ENCODE results near the gene POP4.

Gene POP4

DNA sequence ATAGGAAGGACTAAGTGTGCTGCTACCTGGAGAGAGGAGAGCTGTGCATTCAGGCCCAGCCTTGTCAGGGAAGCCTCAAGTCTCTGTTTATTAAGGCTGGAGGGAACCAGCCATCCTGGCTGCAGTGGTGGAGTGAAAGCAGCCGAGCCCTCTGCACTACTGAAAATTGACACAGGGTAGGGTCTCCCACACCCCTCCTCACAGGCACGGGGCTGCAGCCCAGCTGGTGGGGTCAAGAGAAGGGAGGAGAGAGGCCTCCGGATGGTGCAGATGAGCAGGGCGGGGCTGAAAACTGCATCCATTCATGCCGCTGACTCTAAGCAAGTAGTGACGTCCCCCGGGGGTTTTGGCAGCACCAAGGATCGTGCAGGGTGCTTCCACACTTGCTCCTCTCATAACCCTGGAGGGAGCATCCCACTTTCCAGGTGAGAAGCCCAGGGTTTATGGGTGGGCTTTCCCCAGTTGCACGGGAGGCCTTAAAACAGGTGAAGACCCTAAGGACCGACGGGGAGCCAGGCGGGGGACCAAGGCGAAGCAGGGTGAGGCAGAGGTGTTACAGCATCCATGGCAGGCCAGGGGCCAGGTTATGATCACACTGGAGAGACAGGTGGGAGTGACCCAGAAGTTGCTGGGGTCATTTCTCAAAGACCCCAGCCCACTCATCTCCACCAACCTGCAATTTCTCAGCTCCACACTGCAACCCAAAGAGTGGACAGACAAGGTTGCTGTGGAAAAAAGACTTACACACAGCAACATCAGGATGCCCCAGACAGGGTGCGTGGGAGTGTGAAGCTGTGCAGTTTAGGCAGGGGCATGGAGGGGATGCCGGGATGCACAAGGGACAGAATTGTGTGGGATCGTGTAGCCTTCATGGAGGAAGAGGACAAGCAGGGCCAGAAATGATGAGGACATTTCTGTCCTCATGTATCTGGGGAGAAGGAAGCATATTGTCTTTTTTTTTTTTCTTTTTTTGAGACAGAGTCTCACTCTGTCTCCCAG, 43.5 kb upstream of the POP4 start:
- TF ChIP-seq, protein P1, sequence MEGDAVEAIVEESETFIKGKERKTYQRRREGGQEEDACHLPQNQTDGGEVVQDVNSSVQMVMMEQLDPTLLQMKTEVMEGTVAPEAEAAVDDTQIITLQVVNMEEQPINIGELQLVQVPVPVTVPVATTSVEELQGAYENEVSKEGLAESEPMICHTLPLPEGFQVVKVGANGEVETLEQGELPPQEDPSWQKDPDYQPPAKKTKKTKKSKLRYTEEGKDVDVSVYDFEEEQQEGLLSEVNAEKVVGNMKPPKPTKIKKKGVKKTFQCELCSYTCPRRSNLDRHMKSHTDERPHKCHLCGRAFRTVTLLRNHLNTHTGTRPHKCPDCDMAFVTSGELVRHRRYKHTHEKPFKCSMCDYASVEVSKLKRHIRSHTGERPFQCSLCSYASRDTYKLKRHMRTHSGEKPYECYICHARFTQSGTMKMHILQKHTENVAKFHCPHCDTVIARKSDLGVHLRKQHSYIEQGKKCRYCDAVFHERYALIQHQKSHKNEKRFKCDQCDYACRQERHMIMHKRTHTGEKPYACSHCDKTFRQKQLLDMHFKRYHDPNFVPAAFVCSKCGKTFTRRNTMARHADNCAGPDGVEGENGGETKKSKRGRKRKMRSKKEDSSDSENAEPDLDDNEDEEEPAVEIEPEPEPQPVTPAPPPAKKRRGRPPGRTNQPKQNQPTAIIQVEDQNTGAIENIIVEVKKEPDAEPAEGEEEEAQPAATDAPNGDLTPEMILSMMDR (IDR thresholded peaks at IDR 0.05; ENCODE audit: insufficient read depth, low read length, poor library complexity, severe bottlenecking) = no peak
- no peaks in the 10 kb centered on the region for H3K27me3 ChIP-seq (replicated peaks; ENCODE audit: control insufficient read depth, insufficient read depth, low read length)
- no peaks in the 10 kb centered on the region for H3K36me3 ChIP-seq (ENCODE audit: control insufficient read depth, insufficient read depth, low read length)
- no peak for DNase-seq (ENCODE audit: extremely low read depth, insufficient read length)
- H3K4me3 ChIP-seq (replicated peaks; ENCODE audit: low read depth, low read length) = no peak overlapping the region

- TF ChIP-seq, protein P1 (IDR thresholded peaks at IDR 0.05; ENCODE audit: insufficient read depth, low read length, poor library complexity, severe bottlenecking) = no peak
- DNase-seq (ENCODE audit: extremely low read depth, insufficient read length) = no peak
- Histone ChIP-seq H3K36me3 (ENCODE audit: control insufficient read depth, insufficient read depth, low read length) (no peaks in the 10 kb centered on the region), H3K27me3 (replicated peaks; ENCODE audit: control insufficient read depth, insufficient read depth, low read length) (no peaks in the 10 kb centered on the region), H3K4me3 (replicated peaks; ENCODE audit: low read depth, low read length) (no peak overlapping the region)
Measured at GRCh38 chr19:29563486-29564101, 42.5 kb upstream of the POP4 start.

DNA sequence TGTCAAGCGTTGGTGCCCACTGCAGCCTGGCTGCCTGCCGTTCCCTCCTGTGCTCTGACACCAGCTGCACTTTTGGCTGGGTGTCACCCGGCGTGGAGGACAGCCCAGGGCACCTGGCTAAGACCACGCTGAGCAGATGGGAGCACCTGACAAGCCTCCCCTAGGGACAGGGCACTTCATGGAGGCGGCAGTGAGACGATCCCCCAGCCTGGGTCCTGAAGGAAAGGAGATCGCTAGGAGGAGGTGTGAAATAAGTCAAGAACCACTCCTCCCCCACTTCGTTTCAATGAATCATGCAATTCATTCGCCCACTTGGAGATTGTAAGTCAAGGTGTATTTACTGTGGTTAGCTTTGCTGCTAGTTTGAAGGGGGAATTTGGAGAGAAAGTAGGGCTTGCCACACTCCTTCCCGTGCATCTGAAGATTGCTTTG, 41.5 kb upstream of the POP4 start:
- TF ChIP-seq, protein P1 (IDR thresholded peaks at IDR 0.05; ENCODE audit: insufficient read depth, low read length, poor library complexity, severe bottlenecking) = no peak
- H3K36me3 ChIP-seq (ENCODE audit: control insufficient read depth, insufficient read depth, low read length) = no peaks in the 10 kb centered on the region
- no peaks in the 10 kb centered on the region; the same call in 1 of the 2 replicates for H3K27me3 ChIP-seq (replicated peaks; ENCODE audit: control insufficient read depth, insufficient read depth, low read length)
- H3K4me3 ChIP-seq (replicated peaks; ENCODE audit: low read depth, low read length) = no peak overlapping the region
- no peak for DNase-seq (ENCODE audit: extremely low read depth, insufficient read length)

GRCh38 chr19:29565171-29565570, 40.9 kb upstream of the POP4 start:
- TF ChIP-seq, protein P1 (IDR thresholded peaks at IDR 0.05; ENCODE audit: insufficient read depth, low read length, poor library complexity, severe bottlenecking) = no peak
- Histone ChIP-seq H3K27me3 (replicated peaks; ENCODE audit: control insufficient read depth, insufficient read depth, low read length) (no peaks in the 10 kb centered on the region; the same call in 1 of the 2 replicates), H3K4me3 (replicated peaks; ENCODE audit: low read depth, low read length) (no peak overlapping the region), H3K36me3 (ENCODE audit: control insufficient read depth, insufficient read depth, low read length) (no peaks in the 10 kb centered on the region)
- no peak for DNase-seq (ENCODE audit: extremely low read depth, insufficient read length)

DNA sequence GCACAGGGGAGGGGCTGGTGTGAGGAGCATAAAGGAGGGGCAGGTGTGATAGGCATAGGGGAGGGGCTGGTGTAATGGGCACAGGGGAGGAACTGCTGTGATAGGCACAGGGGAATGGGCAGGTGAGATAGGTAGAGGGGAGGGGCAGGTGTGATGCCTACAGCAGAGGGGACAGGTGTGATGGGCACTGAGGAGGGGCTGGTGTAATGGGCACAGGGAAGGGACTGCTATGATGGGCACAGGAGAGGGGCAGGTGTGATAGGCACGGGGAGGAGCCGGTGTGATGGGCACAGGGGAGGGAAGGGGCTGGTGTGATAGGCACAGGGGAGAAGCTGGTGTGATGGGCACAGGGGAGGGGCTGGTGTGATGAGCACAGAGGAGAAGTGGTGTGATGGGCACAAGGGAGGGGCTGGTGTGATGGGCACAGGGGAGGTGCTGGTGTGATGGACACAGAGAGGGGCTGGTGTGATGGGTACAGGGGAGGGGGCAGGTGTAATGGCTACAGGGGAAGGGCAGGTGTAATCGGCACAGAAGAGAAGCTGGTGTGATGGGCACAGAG, 39.5 kb upstream of the POP4 start:
- H3K27me3 ChIP-seq (replicated peaks; ENCODE audit: control insufficient read depth, insufficient read depth, low read length) = no peaks in the 10 kb centered on the region; the same call in 1 of the 2 replicates
- TF ChIP-seq, protein P1 (IDR thresholded peaks at IDR 0.05; ENCODE audit: insufficient read depth, low read length, poor library complexity, severe bottlenecking) = no peak
- no peaks in the 10 kb centered on the region for H3K36me3 ChIP-seq (ENCODE audit: control insufficient read depth, insufficient read depth, low read length)
- H3K4me3 ChIP-seq (replicated peaks; ENCODE audit: low read depth, low read length) = no peak overlapping the region
- DNase-seq (ENCODE audit: extremely low read depth, insufficient read length) = no peak

Measured in GM06990 (cell line).